Measurements from ENCODE around the gene CBX3. TPM values are rescaled to one million over a fixed set of nuclear protein-coding genes. Genes with fewer than 3 reads are reported as not detected.

CBX3 gene
- total and polyA plus RNA-seq, 10 of the 15 experiments (the other 5 are each of a cell fraction or from before 2014, with no cell fraction given), result 153 to 307 (median 225) TPM

- SMC1A ChIA-PET (ENCODE audit: uncharacterized antibody, unreplicated experiment), result interaction anchor here (0.6 to 9.3 kb wide), 18 partner anchors 9 to 210 kb away, joined by 3 to 198 read pairs (median 4); partner anchors contain the start of genes CBX3 and HNRNPA2B1
- no TSS peak for BruUV-seq (replicated peaks)
- peaks cover 91% of the 10 kb centered on the region for H3K79me2 ChIP-seq (ENCODE audit: control insufficient read depth, insufficient read depth, low read length)
- RAD21 ChIA-PET (ENCODE audit: unreplicated experiment), result interaction anchor here (0.6 to 9.0 kb wide), 10 partner anchors 11 to 263 kb away, joined by 3 to 164 read pairs (median 4); partner anchors contain the start of genes CBX3, HNRNPA2B1 and SNX10
- H3K4me1 ChIP-seq (ENCODE audit: control insufficient read depth, insufficient read depth, low read length), result peaks cover 49% of the 10 kb centered on the region
- H3K36me3 ChIP-seq (ENCODE audit: control insufficient read depth in 2 of 2, insufficient read depth in 2 of 2, low read length in 1 of 2), result no peaks in the 10 kb centered on the region; a peak in 1 of 4 replicates
- H3K9me3 ChIP-seq (replicated peaks; ENCODE audit: control insufficient read depth, insufficient read depth, low read length), result no peaks in the 10 kb centered on the region
- FAIRE-seq, result no peak
- H2AFZ ChIP-seq (ENCODE audit: control insufficient read depth, low read depth, low read length), result peak overlapping the region; percentile 35; the same call in 1 of the 2 replicates
- intact Hi-C loops (cut with micrococcal nuclease; ENCODE audit: unreplicated experiment), result loop anchor here (1.0 to 5.0 kb wide), 3 partner anchors 33 to 261 kb away; no protein-coding TSS in a partner anchor
- no peaks in the 10 kb centered on the region for H3K27me3 ChIP-seq (replicated peaks in 1 of 2; ENCODE audit: control insufficient read depth in 2 of 2, insufficient read depth in 2 of 2, low read length in 1 of 2)
- H3K4me3 ChIP-seq, result peak overlapping the region; percentile 72
- H3K4me2 ChIP-seq (ENCODE audit: control insufficient read depth, insufficient read depth), result peak overlapping the region; percentile 98
- in situ Hi-C loops (cut with MboI), result no loop called here
- peak overlapping the region; percentile 50; the same call in 1 of the 2 replicates for H3K9ac ChIP-seq (ENCODE audit: control insufficient read depth, insufficient read depth, low read length)
- POLR2A ChIA-PET, result interaction anchor here (1.0 to 10.1 kb wide), 7 partner anchors 11 to 204 kb away, joined by 3 to 206 read pairs (median 4); partner anchors contain the start of genes CBX3 and HNRNPA2B1
- 55% methylated on average over 8 of the region's 8 CpGs for WGBS (ENCODE audit: insufficient coverage, insufficient replicate concordance, low lambda C conversion rate, missing lambda C conversion rate)
- peak overlapping the region; percentile 88 for H3K27ac ChIP-seq (ENCODE audit: control insufficient read depth, insufficient read depth)
- TF ChIP-seq PKNOX1 (IDR thresholded peaks at IDR 0.05) (peak; percentile 32; the same call in 1 of the 2 replicates), GATAD2B (conservative IDR thresholded peaks at IDR 0.05; ENCODE audit: low read depth) (peak; percentile 48; the same call in 1 of the 2 replicates), RBBP5 (conservative IDR thresholded peaks at IDR 0.05) (no peak)
- TF ChIP-seq, protein P1, sequence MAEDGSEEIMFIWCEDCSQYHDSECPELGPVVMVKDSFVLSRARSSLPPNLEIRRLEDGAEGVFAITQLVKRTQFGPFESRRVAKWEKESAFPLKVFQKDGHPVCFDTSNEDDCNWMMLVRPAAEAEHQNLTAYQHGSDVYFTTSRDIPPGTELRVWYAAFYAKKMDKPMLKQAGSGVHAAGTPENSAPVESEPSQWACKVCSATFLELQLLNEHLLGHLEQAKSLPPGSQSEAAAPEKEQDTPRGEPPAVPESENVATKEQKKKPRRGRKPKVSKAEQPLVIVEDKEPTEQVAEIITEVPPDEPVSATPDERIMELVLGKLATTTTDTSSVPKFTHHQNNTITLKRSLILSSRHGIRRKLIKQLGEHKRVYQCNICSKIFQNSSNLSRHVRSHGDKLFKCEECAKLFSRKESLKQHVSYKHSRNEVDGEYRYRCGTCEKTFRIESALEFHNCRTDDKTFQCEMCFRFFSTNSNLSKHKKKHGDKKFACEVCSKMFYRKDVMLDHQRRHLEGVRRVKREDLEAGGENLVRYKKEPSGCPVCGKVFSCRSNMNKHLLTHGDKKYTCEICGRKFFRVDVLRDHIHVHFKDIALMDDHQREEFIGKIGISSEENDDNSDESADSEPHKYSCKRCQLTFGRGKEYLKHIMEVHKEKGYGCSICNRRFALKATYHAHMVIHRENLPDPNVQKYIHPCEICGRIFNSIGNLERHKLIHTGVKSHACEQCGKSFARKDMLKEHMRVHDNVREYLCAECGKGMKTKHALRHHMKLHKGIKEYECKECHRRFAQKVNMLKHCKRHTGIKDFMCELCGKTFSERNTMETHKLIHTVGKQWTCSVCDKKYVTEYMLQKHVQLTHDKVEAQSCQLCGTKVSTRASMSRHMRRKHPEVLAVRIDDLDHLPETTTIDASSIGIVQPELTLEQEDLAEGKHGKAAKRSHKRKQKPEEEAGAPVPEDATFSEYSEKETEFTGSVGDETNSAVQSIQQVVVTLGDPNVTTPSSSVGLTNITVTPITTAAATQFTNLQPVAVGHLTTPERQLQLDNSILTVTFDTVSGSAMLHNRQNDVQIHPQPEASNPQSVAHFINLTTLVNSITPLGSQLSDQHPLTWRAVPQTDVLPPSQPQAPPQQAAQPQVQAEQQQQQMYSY (CRISPR knock-in tag; IDR thresholded peaks at IDR 0.05), result no peak
- H4K20me1 ChIP-seq (ENCODE audit: control insufficient read depth, insufficient read depth), result no peaks in the 10 kb centered on the region; the same call in 1 of the 2 replicates
- CTCF ChIA-PET, result interaction anchor here (0.9 to 5.6 kb wide), 12 partner anchors 11 to 263 kb away, joined by 3 to 104 read pairs (median 6); partner anchors contain the start of gene HNRNPA2B1
- ATAC-seq, result peak; percentile 7; the same call in 2 of the 3 replicates
- DNase-seq (ENCODE audit: low read depth, low spot score), result no peak
These were observed 45.8 kb upstream of the CBX3 start for GRCh38 chr7:26155531-26156375.

Data from GM12878 (cell line).